Measurements from ENCODE around the gene TRPM3.

DNA sequence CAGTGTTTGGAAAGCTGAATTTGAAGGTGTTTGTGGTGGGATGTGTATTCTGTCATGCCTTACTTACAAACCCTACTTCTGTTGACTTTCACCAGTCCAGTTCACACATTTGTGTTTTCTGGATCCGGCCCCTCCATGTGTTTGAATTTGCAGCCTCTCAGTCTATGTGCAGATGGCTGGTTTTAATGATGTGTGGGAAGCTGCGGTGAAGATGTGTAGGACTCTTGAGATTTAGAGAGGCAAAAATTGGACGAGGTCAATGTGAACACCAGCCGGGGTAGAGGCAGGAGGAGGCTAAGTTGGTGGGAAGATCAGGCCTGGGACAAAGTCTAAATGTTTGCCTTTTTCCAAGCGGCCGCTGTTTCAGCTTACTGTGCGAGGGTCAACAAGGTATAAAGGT, 591.6 kb downstream of the TRPM3 start:
- TF ChIP-seq, protein P1, sequence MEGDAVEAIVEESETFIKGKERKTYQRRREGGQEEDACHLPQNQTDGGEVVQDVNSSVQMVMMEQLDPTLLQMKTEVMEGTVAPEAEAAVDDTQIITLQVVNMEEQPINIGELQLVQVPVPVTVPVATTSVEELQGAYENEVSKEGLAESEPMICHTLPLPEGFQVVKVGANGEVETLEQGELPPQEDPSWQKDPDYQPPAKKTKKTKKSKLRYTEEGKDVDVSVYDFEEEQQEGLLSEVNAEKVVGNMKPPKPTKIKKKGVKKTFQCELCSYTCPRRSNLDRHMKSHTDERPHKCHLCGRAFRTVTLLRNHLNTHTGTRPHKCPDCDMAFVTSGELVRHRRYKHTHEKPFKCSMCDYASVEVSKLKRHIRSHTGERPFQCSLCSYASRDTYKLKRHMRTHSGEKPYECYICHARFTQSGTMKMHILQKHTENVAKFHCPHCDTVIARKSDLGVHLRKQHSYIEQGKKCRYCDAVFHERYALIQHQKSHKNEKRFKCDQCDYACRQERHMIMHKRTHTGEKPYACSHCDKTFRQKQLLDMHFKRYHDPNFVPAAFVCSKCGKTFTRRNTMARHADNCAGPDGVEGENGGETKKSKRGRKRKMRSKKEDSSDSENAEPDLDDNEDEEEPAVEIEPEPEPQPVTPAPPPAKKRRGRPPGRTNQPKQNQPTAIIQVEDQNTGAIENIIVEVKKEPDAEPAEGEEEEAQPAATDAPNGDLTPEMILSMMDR (IDR thresholded peaks at IDR 0.05): no peak
- TF ChIP-seq POLR2A (IDR thresholded peaks at IDR 0.05): no peak
